ENCODE data around the gene SKP1.
A peak's percentile ranks its signal among the peaks of the same experiment; 100 is the strongest.

Gene SKP1

DNA sequence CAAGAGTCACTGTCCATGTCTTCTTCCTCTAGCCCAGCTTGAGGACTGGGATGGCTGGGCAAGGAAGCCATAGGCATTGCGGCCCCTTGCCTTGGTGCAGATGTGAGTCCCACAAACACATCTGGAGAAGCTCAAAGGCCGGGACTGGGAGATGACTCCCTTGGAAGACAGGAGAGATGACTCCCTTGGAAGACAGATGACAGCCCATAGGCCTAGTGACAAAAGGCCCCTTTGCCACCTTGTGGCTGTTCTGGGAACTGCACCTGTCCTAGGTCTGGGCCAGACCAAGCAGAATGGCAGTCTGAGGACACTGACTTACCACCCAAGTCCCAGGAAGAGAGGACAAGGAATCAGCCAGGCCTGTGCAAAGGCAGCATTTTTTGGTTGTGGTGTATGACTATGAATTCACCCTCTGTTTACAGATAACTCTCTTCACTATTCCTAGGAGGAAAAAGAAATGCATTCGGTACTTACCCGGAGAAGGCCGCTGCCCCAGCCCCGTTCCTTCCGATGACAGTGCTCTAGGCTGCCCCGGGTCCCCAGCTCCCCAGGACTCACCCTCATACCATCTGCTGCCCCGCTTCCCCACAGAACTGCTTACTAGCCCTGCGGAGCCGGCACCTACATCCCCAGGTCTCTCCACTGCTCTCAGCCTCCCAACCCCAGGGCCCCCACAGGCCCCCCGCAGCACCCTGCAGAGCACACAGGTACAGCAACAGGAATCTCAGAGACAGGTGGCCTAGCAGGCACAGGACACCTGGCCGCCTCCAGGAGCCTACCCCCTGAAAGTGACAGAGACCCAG is 30.8 kb downstream of the SKP1 start:
- Histone ChIP-seq H3K9me3 (no peaks in the 10 kb centered on the region), H3K27ac (peak overlapping the region; percentile 69), H3K27me3 (no peaks in the 10 kb centered on the region), H3K4me1 (ENCODE audit: control insufficient read depth in 1 of 2, insufficient read depth in 1 of 2, low read depth in 1 of 2, low read length in 1 of 2) (peaks cover 55 to 57% of the 10 kb centered on the region in 2 experiments), H3K36me3 (peaks cover 23% of the 10 kb centered on the region), H3K4me3 (ENCODE audit: low read depth in 1 of 2, low read length in 1 of 2) (no peak overlapping the region)
- peak; percentile 88 for TF ChIP-seq CTCF (IDR thresholded peaks at IDR 0.05)

- Histone ChIP-seq H3K27ac (peak overlapping the region; percentile 69), H3K9me3 (no peaks in the 10 kb centered on the region), H3K4me3 (ENCODE audit: low read depth in 1 of 2, low read length in 1 of 2) (no peak overlapping the region), H3K27me3 (no peaks in the 10 kb centered on the region), H3K4me1 (ENCODE audit: control insufficient read depth in 1 of 2, insufficient read depth in 1 of 2, low read depth in 1 of 2, low read length in 1 of 2) (peaks cover 54 to 56% of the 10 kb centered on the region in 2 experiments), H3K36me3 (peaks cover 25% of the 10 kb centered on the region)
- TF ChIP-seq CTCF (IDR thresholded peaks at IDR 0.05): no peak
Observed at GRCh38 chr5:134145041-134145757, 31.6 kb downstream of the SKP1 start.

DNA sequence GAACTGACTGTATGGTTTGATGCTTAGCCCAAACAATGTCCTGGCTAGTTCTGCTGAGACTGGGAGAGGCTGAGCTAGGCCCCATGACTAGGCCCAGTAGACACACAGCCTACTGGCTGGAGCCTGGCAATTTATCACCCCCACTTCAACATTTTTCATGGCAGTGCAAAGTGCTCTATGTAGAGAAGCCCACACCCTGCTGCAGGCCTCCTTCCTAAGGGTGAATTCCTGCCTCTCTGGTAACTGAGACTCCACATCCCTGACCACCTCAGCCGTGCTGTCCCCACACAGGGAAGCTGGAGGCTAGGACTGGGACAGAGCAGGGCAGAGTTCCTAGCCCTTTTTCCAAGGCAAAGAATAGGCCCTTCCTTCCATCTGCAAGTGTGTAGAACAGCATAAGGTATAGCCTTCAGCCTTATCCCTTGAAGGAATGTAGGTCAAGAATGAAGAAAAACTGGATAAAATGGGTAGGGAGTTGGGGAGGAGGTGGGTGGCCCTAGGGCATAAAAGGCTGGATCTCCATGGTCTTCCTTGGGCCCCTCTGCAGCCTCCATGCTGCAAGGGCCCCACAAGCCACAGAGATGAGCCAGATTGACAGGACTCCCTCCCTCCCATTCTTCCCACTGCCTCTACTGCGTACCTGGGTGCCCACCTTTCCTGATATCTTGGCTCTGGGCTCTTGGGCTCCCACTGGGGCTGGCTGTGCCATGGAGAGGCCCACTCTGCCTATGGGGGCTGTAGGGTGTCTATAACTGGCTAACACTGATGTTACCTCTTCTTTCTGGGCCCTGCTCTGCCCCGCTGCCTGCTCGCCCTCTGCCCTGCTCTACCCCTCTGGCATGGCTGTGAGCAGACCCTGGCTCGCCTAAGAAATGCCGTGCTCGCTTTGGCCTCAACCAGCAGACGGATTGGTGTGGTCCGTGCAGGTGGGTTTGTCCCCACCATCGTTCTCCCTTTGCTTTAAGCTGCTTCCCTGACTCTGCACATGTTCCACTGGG is 32.5 kb downstream of the SKP1 start:
- Histone ChIP-seq H3K27ac (peak overlapping the region; percentile 69), H3K36me3 (peaks cover 18% of the 10 kb centered on the region), H3K4me1 (ENCODE audit: control insufficient read depth in 1 of 2, insufficient read depth in 1 of 2, low read depth in 1 of 2, low read length in 1 of 2) (peaks cover 49 to 53% of the 10 kb centered on the region in 2 experiments), H3K4me3 (ENCODE audit: low read depth in 1 of 2, low read length in 1 of 2) (no peak overlapping the region), H3K9me3 (no peaks in the 10 kb centered on the region), H3K27me3 (no peaks in the 10 kb centered on the region)
- no peak for TF ChIP-seq CTCF (IDR thresholded peaks at IDR 0.05)

DNA sequence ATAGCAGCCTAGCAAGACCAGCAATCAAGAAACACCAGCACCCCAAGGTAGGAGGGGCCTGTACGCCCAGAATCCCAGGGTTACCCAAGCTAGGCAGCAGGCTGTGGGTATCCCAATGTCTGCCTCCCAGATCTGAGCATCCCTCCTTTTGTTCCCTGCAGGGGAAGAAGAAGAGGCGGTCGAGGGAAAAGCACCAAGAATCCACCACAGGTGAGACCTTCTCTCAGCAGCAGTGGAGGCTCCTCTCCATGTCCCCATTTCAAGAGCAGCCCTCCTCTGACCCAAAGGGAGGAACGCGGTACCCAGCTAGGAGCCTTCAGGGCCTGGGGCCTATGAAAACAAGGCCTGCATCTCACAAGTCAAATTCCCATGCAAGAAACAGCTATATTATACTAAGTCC is 33.3 kb downstream of the SKP1 start:
- no peak overlapping the region for H3K27ac ChIP-seq
- no peaks in the 10 kb centered on the region for H3K9me3 ChIP-seq
- peaks cover 10% of the 10 kb centered on the region for H3K36me3 ChIP-seq

More for the DNA sequence above, 33.3 kb downstream of the SKP1 start:
- no peak for TF ChIP-seq CTCF (IDR thresholded peaks at IDR 0.05)
- peaks cover 49 to 53% of the 10 kb centered on the region in 2 experiments for H3K4me1 ChIP-seq (ENCODE audit: control insufficient read depth in 1 of 2, insufficient read depth in 1 of 2, low read depth in 1 of 2, low read length in 1 of 2)
- H3K27me3 ChIP-seq: no peaks in the 10 kb centered on the region
- H3K4me3 ChIP-seq (ENCODE audit: low read depth in 1 of 2, low read length in 1 of 2): no peak overlapping the region

Measured in neutrophil (primary cell).